Hepatocyte (in vitro differentiated cells): ENCODE measurements around the gene MAB21L3.

Experiments
- EZH2 ChIP-seq: fragments of 200-600 bp; sonication (generic); IDR thresholded peaks from 2 replicates; pipeline ENCODE4 v1.6.1; 2016; ENCODE audit warnings: antibody characterized with exemption, mild to moderate bottlenecking, borderline replicate concordance
- EZH2phosphoT487 ChIP-seq: fragments of 200-600 bp; sonication (generic); IDR thresholded peaks from one replicate; pipeline ENCODE4 v1.6.1; 2018; ENCODE audit warnings: antibody characterized with exemption, mild to moderate bottlenecking, low read depth, moderate library complexity; ENCODE audit not compliant: unreplicated experiment, severe bottlenecking
- TF ChIP-seq, protein P1 (sequence below): fragments of 200-600 bp; sonication (generic); IDR thresholded peaks from 2 replicates; pipeline ENCODE4 v1.5.1; 2016; ENCODE audit warnings: antibody characterized with exemption, mild to moderate bottlenecking; ENCODE audit not compliant: poor library complexity

DNA sequence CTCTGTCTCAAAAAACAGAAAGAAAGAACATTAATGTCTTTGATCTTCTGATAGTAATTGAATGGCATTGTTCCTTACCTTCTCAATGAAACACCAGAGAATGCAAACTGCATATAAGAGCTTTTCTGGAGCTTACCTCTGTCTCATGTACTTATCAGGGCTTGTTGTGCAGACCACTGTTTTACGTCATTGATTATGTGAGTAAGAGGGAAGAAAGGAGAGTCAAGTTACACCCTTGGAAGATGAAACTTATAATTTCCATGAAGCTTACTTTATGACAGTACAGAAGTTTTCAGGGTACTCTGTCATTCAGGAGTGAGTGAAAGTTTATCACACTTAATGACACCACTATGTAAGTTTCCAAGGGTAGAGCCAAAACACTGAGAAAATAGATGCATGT is 49.0 kb upstream of the MAB21L3 start:
- TF ChIP-seq, protein P1, sequence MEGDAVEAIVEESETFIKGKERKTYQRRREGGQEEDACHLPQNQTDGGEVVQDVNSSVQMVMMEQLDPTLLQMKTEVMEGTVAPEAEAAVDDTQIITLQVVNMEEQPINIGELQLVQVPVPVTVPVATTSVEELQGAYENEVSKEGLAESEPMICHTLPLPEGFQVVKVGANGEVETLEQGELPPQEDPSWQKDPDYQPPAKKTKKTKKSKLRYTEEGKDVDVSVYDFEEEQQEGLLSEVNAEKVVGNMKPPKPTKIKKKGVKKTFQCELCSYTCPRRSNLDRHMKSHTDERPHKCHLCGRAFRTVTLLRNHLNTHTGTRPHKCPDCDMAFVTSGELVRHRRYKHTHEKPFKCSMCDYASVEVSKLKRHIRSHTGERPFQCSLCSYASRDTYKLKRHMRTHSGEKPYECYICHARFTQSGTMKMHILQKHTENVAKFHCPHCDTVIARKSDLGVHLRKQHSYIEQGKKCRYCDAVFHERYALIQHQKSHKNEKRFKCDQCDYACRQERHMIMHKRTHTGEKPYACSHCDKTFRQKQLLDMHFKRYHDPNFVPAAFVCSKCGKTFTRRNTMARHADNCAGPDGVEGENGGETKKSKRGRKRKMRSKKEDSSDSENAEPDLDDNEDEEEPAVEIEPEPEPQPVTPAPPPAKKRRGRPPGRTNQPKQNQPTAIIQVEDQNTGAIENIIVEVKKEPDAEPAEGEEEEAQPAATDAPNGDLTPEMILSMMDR: no peak
- TF ChIP-seq EZH2 (no peak), EZH2phosphoT487 (no peak)
